ENCODE measurements around the gene RPL12. TPM values are rescaled to one million over a fixed set of nuclear protein-coding genes. Genes with fewer than 3 reads are reported as not detected.
A peak's percentile ranks its signal among the peaks of the same experiment; 100 is the strongest.
"Not testable (repeated sequence)": the region's sequence is repeated elsewhere in the genome, so short reads cannot be mapped to it uniquely, and the experiment has no call there.

RPL12 gene
- total RNA-seq, 1 donor from 2014 or later, result 1,080 TPM

DNA sequence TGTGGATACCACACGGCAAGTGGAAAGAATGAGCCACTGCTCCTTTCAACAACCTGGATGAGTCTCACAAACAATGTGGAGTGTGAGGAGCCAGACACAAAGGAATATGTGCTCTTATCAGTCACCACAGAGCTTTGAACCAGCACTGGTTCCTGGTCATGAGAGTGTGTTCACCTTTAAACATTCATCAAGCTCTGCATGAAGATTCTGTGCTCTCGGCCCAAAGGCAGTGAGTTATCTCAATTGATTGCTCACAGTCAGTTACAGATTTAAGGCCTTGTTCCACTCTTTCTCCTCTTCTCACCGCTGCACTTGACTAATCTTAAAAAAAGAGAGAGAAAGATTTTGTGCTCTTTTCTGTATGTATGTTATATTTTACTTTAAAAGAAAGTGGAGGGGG lies 19.5 kb upstream of the RPL12 start:
- DNase-seq (ENCODE audit: low read depth in 2 of 2), result peak in 1 of 2 donors; percentile 24

DNA sequence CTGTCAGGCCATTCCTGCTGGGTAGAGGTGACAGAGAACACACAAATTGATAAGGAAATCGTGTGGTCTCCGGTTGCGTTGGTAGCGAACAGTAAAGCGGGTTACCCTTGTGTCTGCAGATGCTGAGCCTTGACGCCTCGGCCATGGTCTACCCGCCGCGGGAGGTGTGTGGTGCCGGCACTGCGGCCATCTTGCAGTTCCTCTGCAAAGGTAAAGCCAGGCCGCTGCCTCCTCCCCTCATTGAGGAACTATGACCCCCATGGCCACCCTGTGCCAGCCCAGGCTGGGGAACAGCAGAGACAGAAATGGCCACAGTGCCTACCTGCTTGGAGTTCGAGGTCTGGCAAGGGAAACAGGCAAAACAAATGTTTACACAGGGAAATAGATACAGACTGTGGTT lies 16.4 kb upstream of the RPL12 start:
- no peak for DNase-seq (ENCODE audit: low read depth in 2 of 2)

DNA sequence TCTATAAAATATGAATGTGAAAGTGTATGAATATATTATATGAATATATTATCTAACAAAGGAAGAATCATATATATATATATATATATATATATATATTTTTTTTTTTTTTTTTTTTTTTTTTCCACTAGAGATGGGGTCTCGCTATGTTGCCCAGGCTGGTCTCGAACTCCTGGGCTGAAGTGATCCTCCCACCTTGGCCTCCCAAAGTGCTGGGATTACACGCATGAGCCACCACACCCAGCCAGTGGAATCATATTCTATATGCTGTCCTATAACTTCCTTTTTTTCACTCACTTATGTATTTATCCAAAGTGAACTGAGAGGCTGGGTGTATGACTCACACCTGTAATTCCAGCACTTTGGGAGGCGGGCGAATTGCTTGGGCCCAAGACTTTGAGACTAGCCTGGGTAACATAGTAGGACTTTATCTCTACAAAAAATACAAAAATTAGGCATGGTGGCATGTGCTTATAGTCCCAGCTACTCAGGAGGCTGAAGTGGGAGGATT lies 15.3 kb upstream of the RPL12 start:
- not testable (repeated sequence) for DNase-seq (ENCODE audit: low read depth in 2 of 2)

DNA sequence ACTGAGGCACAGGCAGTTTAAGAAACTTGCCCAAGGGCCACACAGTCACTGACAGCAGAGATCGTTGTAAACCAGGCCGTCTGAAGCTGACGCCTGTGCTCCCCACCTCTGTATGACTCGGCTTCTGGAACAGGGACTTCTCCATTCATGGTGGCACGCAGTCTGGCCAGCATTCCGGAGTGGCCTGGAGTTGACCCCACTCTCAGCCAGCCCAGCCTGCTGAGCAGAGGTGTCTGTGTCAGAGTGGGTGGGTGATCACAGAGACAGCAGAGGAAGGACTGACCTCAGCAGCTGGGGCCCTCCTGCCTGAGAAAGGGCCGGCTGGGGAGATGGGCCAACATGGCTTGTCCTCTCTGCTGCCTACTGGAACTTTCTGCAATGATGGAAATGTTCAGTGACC lies 12.7 kb upstream of the RPL12 start:
- DNase-seq (ENCODE audit: low read depth in 2 of 2), result no peak

DNA sequence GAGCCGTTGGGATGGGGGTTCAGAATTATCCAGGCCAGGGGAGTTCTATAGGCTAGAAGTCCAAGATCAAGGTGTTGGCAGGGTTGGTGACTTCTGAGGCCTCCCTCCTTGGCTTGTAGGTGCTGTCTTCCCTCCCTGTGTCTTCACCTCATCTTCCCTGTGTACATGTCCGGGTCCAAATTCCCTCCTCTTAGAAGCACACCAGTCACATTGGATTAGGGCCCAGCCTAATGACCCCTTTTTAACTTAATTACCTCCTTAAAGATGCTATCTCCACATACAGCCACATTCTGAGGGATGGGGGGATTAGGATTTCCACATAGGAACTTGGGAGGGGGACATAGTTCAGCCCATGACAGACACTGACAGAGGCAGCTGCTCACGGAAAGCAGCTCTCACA lies 12.2 kb upstream of the RPL12 start:
- DNase-seq (ENCODE audit: low read depth in 2 of 2), result no peak

DNA sequence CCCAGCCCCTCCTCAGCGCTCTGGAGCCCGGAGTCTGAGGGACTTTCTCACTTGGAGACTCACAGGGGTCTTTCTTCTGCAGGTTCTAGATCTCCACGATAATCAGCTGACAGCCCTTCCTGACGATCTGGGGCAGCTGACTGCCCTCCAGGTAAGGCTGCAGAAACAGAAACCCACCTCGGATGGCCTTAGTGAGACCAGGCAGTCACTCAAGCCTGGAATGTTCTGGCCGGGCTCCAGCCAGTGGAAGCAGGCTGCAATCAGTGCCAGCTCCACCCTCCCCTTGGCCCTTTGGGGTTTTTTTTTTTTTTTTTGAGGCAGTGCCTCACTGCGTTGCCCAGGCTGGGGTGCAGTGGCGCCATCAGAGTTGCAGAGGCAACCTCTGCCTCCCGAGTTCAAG lies 7.7 kb upstream of the RPL12 start:
- DNase-seq (ENCODE audit: low read depth in 2 of 2), result no peak

DNA sequence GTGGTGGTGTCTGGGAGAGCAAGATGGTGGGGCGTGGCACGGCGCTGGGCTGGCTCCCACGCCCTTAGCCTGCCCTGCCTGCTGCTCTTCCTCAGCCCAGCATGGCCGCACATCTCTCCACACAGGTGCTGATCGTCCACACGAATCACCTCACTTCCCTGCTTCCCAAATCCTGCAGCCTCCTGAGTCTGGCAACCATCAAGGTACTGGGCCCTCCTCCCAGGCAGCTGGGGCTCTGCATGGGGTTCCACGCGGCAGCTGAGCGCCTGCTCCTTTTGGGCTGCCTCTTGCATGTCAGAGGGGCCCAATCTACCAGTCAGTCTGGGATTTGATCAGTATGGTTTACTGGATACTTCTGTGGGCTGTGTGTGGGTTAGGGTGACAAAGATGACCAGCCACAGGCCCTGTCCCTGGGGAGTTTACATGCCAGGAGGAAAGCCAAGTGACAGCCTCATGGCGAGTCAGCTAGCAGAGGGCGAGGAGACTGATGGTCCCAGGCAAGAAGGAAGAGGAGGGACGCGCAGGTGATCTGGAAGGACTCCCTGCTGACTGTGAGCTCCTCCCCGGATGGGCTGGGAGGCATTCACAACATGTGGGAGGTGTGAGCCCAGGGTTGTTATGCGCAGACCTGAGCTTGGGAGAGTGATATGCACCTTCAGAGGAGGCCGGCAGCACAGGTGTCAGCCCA lies 6.1 kb upstream of the RPL12 start:
- no peak for DNase-seq (ENCODE audit: low read depth in 2 of 2)

DNA sequence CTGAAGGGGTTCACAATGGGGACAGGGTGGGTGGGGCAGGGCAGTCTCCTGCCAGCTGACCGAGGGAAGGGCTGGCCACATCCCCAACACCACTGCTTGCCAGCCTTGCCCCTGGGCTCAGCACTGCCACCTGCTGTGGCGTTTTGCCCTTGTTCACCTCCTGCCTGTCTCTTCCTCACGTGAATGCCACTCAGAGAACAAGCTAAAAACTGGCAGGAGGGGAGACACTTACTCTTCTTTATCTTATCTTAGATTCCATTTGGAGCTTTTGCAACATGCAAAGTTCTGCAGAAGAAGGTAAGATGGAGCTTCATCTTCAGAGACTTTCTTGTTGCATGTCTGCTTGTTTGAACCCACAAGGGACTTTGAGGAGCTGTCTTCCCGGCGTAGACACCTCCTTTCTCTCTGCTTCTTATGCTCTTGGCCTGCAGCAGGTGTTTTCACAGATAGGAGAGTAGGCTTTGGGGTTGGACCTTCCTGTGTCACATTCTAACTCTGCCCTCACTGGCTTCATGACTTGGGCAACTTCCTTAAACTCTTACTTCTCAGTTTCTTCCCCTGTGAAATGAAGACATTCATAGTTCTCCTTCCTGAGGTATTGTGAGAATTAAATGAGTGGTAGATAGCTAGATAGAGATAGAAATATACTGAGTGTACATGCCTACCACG lies 4.3 kb upstream of the RPL12 start:
- DNase-seq (ENCODE audit: low read depth in 2 of 2), result peak in 1 of 2 donors; percentile 21

DNA sequence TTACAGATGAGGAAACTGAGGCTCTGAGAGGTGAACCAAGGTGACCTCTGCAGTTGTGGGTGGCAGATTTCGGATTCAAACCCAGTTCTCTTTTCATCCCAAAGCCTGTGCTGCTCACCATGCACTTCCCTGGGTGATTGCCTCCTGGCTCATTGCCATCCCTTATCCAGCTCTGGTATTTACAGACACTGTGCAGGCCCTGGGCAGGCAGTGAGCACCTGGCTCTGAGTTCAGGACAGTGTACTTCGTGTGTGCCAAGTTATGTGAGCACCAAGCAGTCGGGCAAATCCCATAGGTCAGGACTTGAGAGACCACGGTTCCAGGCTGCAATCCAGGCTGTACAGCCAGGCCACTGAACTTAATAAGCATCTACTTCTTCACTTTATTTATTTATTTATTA lies 1.5 kb upstream of the RPL12 start:
- DNase-seq (ENCODE audit: low read depth in 2 of 2), result no peak

DNA sequence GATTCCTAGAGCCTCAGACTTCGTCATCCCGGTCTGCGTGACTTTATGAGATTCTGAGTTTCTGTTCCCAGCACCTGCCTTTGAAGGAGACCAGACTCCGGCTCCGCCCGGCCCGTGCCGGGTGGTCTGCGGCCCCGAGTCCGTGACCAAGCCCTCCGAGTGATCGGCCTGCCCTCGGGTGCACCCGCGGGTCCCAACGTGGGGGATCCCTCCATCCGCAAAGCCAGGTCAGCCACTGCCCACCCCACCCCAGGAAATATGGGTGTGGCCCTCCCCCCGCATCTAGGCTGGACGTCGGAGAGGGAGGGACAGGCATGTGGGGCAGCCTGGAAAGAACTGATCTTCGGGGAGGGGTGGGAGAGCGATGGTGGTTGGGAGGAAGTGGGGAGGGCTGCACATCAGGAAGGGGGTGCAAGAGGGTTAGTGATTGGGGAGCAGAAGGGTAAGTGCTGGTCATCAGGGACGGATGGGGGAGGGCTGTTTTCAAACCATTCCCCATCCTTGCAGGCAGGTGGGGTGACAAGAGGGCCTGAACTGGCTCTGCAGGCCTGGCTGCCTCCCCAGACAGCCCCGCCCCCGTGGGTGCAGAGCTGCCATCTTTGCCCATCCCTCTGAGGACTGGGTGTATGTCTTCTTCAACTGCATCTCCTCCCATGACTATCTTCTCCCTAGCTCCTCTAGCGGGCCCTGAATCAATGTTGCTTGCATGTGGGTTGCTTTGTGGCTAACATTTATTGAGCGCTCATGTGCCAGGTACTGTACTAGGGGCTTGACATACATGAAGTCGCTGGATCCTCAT lies 851 bp upstream of the RPL12 start:
- peak; percentile 52 to 54 for DNase-seq (ENCODE audit: low read depth in 2 of 2)

DNA sequence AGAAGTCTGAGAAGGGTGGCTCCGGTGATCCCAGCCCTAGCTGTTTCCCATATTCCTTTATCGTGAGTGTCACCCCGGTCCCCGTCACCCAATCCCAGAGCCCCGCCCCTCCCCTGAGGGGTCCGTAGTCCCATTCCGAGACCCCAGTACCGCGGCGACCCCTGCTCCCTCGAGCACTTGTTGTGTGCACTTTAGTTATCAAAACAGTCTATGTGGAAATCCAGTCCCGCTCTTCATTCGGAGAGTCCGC lies 327 bp upstream of the RPL12 start:
- DNase-seq (ENCODE audit: low read depth in 2 of 2), result no peak

DNA sequence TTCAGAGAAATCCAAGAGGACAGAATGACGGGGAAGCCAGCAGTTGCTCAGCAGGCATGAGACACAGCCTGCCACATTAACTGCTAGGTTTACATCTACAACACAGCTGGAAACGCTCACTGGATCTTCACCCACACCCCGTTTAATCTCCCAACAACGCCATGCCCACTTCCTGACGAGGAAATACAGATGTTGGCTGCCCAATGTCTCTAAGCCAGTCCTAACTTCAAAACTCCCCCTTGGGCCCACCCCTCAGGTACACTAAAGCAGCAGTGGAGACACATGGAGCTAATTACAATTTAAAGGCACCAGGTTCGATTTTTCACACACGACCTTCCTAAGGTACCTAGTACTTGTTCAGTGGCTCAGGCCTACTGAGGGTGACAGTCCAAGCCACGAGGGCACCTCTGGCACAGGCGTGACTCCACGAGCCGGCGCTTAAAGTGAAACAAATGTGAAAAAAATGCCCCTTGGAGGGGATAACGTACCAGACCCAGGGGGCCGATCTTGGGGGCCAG lies 904 bp downstream of the RPL12 start:
- peak; percentile 22 to 43 for DNase-seq (ENCODE audit: low read depth in 2 of 2)

DNA sequence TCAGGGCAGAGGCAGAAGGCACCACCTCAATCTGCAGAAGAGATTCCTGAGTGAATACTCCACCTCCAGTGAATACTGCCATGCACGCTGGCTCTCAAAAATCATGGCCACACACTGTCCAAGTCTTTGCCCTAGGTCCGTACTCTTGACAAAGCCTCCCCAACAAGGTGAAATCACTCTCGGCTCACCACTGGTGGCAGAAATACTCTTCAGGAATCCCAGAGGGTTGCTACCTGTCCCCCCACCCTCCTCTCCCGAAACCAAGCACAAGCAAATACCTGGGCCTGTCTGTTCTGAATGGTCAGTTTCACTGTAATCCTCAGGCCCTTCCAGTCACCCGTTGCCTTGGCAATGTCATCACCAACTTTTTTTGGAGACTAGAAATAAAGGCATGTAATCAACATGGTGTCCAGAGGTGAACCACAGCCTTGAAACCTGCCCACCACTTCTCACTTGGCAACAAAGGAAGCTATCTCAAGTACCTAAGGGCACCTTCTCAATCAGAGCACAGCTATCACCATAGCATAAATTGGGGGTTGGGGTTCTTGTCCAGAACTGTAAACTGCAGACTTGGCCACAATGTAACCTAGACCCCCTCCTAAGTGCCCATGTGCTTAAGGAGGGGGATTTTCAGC lies 1.8 kb downstream of the RPL12 start:
- no peak for DNase-seq (ENCODE audit: low read depth in 2 of 2)

DNA sequence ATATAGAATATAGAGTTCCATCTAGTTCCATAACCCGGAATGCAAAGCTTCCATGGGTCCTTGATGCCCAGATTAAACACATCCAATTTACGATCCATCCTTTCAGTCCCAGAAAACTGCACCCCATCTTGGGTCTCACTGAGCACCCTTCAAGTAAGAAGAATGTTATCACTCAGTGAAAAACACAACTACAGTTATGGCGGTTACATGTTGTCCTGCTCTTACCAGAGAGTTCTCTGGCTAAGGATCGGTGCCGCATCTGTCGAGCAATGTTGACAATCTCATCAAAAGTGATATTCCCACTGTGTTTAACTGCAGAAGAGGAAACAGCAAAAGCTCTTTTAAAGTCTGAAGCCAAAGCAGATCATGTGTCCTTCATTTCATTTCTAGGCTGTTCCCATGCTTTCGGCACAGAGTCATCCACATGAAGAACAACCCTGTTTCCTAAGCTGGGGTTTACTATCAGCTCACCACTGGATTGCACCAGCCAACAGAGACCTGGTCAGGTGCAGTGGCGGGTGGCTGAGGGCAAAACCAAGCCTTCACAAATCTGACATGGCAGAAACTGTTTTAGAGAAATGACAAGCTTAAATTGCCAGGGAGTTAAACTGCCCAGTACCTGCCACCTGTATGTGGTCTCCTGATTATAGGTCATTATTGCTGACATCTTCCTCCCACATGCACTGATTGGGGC lies 2.9 kb downstream of the RPL12 start:
- no peak for DNase-seq (ENCODE audit: low read depth in 2 of 2)

DNA sequence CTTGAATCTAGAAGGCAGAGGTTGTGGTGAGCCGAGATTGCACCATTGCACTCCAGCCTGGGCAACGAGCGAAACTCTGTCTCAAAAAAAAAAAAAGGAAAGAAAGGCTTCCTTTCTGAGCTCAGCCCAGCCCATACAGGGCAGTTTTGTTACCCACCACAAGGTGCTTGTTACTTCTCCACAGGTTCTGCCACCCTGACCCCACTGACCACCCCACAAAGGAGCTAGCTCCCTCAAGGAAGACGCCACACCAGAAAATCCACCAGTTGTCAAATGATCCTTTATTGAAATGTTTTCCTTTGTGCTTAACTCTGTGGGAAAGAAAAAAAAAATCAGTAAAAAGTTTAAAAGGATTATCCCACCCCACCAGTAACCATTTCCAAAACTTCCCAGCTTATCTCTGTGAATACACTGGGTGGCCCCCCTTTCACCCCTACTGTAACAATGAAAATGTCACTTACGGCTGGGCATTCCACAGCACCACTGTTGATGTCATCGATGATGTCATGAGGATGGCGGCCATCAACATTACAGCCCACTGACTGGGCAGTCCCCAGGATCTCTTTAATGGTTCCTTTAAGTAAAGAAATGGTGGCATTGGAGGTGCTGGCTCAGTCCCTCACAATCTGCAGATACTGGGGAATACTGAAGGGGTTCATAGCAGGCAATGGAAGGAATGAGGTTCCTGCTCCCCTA lies 3.6 kb downstream of the RPL12 start:
- no peak for DNase-seq (ENCODE audit: low read depth in 2 of 2)

DNA sequence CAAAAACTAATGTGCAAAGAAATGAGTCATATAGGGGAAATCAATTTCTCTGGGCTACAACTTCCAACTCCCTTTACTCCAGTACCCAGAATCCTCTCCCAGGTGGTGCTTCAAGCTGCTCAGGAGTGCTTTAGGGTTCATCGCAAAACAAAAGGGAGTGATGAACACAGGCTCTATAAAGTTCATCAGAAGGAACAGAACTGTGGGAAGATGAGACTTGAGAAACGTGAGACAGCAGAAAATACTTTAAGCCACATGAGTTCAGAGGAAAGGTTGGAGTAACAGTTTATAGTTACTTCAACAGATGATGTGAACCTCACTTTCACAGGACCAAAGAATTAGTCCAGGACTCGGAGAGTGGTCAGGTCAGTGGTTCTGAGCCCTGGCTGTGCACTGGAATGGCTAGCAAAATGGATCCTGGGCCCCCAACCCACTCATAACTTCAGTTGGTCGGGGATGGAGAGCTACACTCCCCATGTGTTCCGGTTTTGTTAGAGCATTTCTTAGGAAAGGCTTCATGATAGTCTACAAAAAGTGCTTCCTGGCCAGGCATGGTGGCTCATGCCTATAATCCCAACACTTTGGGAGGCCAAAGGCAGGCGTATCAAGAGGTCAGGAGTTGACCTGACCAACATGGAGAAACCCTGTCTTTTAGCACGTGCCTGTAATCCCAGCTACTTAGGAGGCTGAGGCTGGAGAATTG lies 4.3 kb downstream of the RPL12 start:
- no peak for DNase-seq (ENCODE audit: low read depth in 2 of 2)

DNA sequence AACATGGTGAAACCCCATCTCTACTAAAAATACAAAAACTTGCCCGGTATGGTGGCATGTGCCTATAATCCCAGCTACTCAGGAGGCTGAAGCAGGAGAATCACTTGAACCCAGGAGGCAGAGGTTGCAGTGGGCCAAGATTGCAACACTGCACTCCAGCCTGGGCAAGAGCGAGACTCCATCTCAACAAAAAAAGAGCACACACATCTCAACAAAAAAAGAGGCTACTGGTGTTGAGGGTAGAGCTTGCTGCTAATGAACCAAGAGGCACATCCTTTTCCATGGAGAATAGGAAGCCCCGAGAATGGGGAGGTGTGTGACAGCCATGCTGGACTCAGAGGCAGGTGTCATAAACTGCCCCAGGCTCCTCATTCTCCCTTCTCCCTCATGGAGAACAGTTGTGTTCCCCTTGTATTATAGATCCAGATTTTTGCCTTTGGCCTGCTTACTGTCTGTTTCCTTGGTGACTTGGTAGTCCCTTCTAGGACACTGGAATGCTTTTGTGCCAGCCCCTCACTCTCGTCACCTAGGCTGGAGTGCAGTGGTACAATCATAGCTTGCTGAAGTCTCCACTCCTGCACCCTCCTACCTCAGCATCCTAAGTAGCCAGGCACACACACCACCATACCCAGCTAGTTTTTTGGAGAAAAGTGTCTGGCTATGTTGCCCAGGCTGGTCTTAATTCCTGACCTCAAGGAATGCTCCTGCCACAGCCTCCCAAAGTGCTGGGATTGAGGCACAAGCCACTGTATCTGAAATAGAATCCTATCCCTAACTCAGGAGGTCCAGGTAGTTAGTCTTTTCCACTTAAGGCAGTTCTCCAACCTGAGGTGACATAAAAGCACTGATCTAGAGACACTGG lies 5.1 kb downstream of the RPL12 start:
- DNase-seq (ENCODE audit: low read depth in 2 of 2), result no peak

DNA sequence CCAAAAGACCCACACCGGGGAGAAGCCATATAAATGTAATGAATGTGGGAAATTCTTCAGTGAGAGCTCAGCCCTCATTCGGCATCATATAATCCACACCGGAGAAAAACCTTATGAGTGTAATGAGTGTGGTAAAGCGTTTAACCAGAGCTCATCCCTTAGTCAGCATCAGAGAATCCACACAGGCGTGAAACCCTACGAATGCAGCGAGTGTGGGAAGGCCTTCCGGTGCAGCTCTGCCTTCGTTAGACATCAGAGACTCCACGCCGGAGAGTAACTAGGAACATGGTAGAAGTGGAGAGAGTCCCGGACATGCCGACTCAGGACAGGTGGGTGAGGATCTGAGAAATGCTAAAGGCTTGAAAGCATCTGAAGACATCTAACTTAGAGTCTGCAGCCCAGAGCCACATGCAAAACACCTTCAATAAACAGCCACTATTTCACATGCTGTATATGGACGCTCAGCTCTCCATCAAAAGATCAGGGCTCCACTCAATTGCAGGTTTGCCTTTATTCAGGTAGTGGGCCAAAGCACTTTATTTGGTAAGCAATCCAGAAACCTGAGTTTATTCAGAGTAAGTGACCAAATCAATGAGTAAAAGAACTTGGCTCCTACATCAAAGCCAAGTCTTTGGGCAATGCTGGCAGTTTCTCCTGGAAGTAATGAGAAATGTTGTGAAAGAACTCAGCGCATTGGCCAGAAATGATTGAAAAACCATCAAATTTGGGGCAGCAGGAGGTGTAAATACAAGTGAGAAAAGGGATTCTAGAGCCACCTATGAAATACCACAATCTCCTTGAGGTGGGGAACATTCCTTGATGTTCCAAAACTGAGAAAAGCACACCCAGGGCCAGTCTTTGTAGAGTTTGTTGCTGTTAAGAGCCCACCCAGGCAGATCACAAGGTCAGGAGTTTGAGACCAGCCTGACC lies 6.0 kb downstream of the RPL12 start:
- DNase-seq (ENCODE audit: low read depth in 2 of 2), result no peak

Data from lung microvascular endothelial cell (primary cell).